Measurements from ENCODE around the gene ASPA. TPM values are rescaled to one million over a fixed set of nuclear protein-coding genes. Genes with fewer than 3 reads are reported as not detected.

Gene ASPA
- total and polyA plus RNA-seq, 2 donors (not counting 1 experiment from before 2014, with no cell fraction given) = 1.3 to 5.4 TPM

- Histone ChIP-seq H3K9me3 (ENCODE audit: control insufficient read depth, insufficient read depth, low read depth, low read length) (no peaks in the 10 kb centered on the region), H4K20me1 (ENCODE audit: control insufficient read depth, extremely low read depth, insufficient read depth, low read length) (no peaks in the 10 kb centered on the region), H3K9ac (ENCODE audit: insufficient read depth, low read length) (no peak overlapping the region), H3K27ac (ENCODE audit: insufficient read depth, low read length) (no peak overlapping the region), H3K4me2 (ENCODE audit: extremely low read depth, insufficient read depth, low read length) (no peak overlapping the region), H3K4me1 (ENCODE audit: control insufficient read depth, extremely low read depth, insufficient read depth, low read length) (no peaks in the 10 kb centered on the region), H3K36me3 (ENCODE audit: control insufficient read depth, insufficient read depth, low read length) (no peaks in the 10 kb centered on the region), H3K27me3 (ENCODE audit: control insufficient read depth, insufficient read depth, low read length) (no peaks in the 10 kb centered on the region), H2AFZ (ENCODE audit: low read length) (no peak overlapping the region), H3K4me3 (replicated peaks in 1 of 4; ENCODE audit: control extremely low read depth in 1 of 4, insufficient read depth in 1 of 4, low read depth in 3 of 4, low read length in 4 of 4) (no peak overlapping the region), H3K79me2 (ENCODE audit: control insufficient read depth, insufficient read depth, low read length) (no peaks in the 10 kb centered on the region)
- TF ChIP-seq EZH2 (IDR thresholded peaks at IDR 0.05; ENCODE audit: low read length, missing control alignments) = no peak
- TF ChIP-seq CTCF (conservative IDR thresholded peaks at IDR 0.05 in 1 of 2, IDR thresholded peaks at IDR 0.05 in 1 of 2; ENCODE audit: low read depth in 1 of 2, low read length in 2 of 2) = no peak
- no peak for DNase-seq (ENCODE audit: low read depth in 2 of 2)
These were observed 60.9 kb downstream of the ASPA start for GRCh38 chr17:3536716-3537115.

GRCh38 chr17:3539881-3540540 is 64.2 kb downstream of the ASPA start:
- Histone ChIP-seq H2AFZ (ENCODE audit: low read length) (no peak overlapping the region), H3K4me3 (replicated peaks in 1 of 4; ENCODE audit: control extremely low read depth in 1 of 4, insufficient read depth in 1 of 4, low read depth in 3 of 4, low read length in 4 of 4) (no peak overlapping the region), H3K27ac (ENCODE audit: insufficient read depth, low read length) (no peak overlapping the region), H3K27me3 (ENCODE audit: control insufficient read depth, insufficient read depth, low read length) (no peaks in the 10 kb centered on the region), H3K9ac (ENCODE audit: insufficient read depth, low read length) (no peak overlapping the region), H3K4me1 (ENCODE audit: control insufficient read depth, extremely low read depth, insufficient read depth, low read length) (no peaks in the 10 kb centered on the region), H3K36me3 (ENCODE audit: control insufficient read depth, insufficient read depth, low read length) (no peaks in the 10 kb centered on the region), H3K79me2 (ENCODE audit: control insufficient read depth, insufficient read depth, low read length) (no peaks in the 10 kb centered on the region), H4K20me1 (ENCODE audit: control insufficient read depth, extremely low read depth, insufficient read depth, low read length) (no peaks in the 10 kb centered on the region), H3K9me3 (ENCODE audit: control insufficient read depth, insufficient read depth, low read depth, low read length) (no peaks in the 10 kb centered on the region), H3K4me2 (ENCODE audit: extremely low read depth, insufficient read depth, low read length) (no peak overlapping the region)
- no peak for DNase-seq (ENCODE audit: low read depth in 2 of 2)
- TF ChIP-seq EZH2 (IDR thresholded peaks at IDR 0.05; ENCODE audit: low read length, missing control alignments) (no peak), CTCF (conservative IDR thresholded peaks at IDR 0.05 in 1 of 2, IDR thresholded peaks at IDR 0.05 in 1 of 2; ENCODE audit: low read depth in 1 of 2, low read length in 2 of 2) (no peak)

GRCh38 chr17:3542410-3543088 is 66.8 kb downstream of the ASPA start:
- no peak overlapping the region for H3K27ac ChIP-seq (ENCODE audit: insufficient read depth, low read length)
- no peaks in the 10 kb centered on the region for H3K27me3 ChIP-seq (ENCODE audit: control insufficient read depth, insufficient read depth, low read length)
- H3K79me2 ChIP-seq (ENCODE audit: control insufficient read depth, insufficient read depth, low read length) = no peaks in the 10 kb centered on the region
- no peaks in the 10 kb centered on the region for H4K20me1 ChIP-seq (ENCODE audit: control insufficient read depth, extremely low read depth, insufficient read depth, low read length)
- H3K9me3 ChIP-seq (ENCODE audit: control insufficient read depth, insufficient read depth, low read depth, low read length) = no peaks in the 10 kb centered on the region
- DNase-seq (ENCODE audit: low read depth in 2 of 2) = no peak
- no peak overlapping the region for H3K4me2 ChIP-seq (ENCODE audit: extremely low read depth, insufficient read depth, low read length)
- H3K4me1 ChIP-seq (ENCODE audit: control insufficient read depth, extremely low read depth, insufficient read depth, low read length) = no peaks in the 10 kb centered on the region
- TF ChIP-seq EZH2 (IDR thresholded peaks at IDR 0.05; ENCODE audit: low read length, missing control alignments) (no peak), CTCF (conservative IDR thresholded peaks at IDR 0.05 in 1 of 2, IDR thresholded peaks at IDR 0.05 in 1 of 2; ENCODE audit: low read depth in 1 of 2, low read length in 2 of 2) (no peak)
- H3K9ac ChIP-seq (ENCODE audit: insufficient read depth, low read length) = no peak overlapping the region
- H3K4me3 ChIP-seq (replicated peaks in 1 of 4; ENCODE audit: control extremely low read depth in 1 of 4, insufficient read depth in 1 of 4, low read depth in 3 of 4, low read length in 4 of 4) = no peak overlapping the region
- H2AFZ ChIP-seq (ENCODE audit: low read length) = no peak overlapping the region
- no peaks in the 10 kb centered on the region for H3K36me3 ChIP-seq (ENCODE audit: control insufficient read depth, insufficient read depth, low read length)
